GM18507 (cell line): ENCODE data around the gene NOS1AP.
"Not testable (repeated sequence)": the region's sequence is repeated elsewhere in the genome, so short reads cannot be mapped to it uniquely, and the experiment has no call there.

ENCODE experiments used
- DNase-seq: peaks from one replicate; pipeline ENCODE4 v3.0.0; 2011; ENCODE audit warnings: low read depth; ENCODE audit not compliant: insufficient read length; ENCODE audit errors: extremely low spot score
- FAIRE-seq: peaks from 2 replicates; lab custom pipeline; 2011; peaks lifted over from hg19 to GRCh38; lab: Jason Lieb, UNC

Gene NOS1AP

GRCh38 chr1:162151900-162152829 lies 82.7 kb downstream of the NOS1AP start:
- DNase-seq (no peak), FAIRE-seq (no peak)

DNA sequence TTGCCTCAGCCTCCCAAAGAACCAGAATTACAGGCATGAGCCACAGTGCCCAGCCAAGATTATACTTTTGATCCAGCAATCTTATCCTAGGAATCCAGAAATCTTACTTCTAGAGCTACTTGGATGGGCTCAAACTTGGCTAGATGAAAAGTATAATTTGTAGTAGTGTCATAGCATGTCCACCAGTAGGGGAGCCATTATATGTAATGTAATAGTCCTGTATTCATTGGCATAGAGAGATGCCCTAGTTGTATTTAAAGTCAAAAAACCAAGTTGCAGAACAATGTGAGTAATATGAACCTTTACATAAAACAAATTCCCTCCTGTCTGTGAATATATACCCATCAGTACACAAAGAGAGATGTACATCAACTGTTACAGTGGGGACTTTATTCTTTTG lies 83.9 kb downstream of the NOS1AP start:
- FAIRE-seq: no peak
- no peak for DNase-seq

DNA sequence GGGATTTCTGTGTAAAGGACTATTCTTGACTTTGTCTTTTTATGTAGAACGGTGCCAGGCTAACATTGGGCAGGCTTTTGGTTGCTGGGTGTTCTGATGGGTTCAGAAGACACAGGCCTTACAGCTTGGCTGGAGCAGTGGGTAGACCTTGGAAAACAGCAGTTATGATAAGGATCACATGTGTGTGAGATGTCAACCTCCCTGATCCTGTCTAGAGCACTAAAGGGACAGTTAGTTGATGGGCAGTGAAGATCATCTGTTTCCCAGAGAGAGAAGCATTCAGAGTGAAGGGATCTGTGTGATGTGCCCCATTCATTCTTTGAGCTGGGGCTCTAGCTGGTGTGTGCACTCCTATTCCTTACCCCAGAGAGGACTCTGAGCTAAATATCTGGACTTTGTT lies 88.0 kb downstream of the NOS1AP start:
- no peak for FAIRE-seq
- no peak for DNase-seq

DNA sequence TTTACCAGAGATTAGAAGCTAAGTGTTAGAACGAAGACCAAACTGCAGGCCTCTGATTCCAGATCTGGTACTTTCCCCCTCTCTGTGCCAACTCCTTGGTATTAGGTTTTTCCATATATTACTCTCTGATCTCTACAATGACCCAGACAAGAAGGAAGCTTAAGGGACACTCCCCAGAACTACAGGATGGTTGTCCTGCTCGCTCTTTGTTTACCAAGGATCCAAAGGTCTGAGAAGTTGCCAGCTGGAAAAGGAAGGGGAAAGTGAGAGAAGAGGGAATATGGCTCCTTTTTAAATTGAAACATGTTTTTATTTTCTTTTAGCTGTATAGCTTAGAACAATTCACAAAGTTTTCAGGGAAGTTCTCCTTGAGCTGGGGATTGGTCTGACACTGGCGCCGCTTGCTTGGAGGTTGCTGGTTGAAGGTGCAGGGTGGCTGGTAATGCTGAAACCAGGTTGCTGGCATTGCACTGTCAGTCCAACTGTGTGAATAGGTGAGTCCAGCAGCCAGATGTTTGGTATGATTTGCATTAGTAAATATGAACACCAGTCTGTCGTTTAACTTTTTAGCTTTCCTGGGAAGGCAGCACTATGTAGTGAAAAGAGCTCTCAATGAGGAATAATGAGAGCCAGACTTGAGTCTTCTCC lies 89.3 kb downstream of the NOS1AP start:
- no peak for DNase-seq
- FAIRE-seq: no peak

- DNase-seq: no peak
- no peak for FAIRE-seq
Measured at GRCh38 chr1:162159515-162159914, 90.0 kb downstream of the NOS1AP start.

DNA sequence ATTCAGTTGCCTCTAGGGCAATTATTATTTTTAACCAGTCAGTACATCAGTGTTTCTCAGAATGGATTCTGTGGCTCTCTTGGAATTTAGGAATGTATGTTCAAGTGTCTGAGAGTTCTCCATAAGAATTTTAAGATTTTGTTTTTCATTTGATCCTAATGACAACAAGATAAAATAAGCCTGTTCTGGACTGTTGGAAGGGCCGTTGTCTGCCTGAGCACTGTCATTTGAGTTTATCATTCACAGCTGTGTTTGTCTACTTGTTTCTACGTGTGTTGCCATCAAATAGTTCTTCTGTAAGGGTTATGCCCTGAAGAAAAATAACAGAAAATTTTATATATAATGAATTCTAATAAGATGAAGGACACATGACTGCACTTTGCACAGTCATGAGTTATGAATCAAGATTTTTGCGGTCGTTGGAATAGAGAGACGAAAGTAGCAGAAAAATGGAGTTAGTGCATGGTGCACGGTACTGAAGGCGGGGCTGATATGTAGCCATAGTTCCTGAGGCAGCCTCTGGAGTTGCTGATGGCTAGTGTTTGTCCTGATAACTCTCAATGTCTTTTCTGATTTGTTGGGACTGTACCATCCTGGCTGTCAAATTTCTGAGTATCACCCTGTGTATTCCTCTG lies 92.5 kb downstream of the NOS1AP start:
- FAIRE-seq (no peak), DNase-seq (no peak)

DNA sequence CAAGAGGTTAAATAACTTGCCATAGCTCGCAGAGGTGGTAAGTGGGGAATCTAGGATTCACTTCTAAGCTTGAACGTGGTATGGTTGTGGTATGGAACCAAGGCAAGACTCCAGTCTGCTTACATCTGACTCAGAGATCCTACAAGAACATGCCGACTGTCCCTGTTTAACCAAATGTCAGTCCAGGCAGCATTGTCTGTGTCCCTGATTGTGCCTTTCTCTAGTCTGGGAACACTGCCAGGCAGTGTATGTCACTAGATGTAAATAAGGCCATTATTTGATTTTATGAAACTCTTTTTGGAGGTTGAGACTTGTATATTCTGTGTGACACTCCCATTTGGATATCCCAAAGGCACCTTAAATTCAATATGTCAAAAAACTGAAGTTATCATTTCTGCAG lies 96.0 kb downstream of the NOS1AP start:
- no peak for DNase-seq
- FAIRE-seq: no peak

DNA sequence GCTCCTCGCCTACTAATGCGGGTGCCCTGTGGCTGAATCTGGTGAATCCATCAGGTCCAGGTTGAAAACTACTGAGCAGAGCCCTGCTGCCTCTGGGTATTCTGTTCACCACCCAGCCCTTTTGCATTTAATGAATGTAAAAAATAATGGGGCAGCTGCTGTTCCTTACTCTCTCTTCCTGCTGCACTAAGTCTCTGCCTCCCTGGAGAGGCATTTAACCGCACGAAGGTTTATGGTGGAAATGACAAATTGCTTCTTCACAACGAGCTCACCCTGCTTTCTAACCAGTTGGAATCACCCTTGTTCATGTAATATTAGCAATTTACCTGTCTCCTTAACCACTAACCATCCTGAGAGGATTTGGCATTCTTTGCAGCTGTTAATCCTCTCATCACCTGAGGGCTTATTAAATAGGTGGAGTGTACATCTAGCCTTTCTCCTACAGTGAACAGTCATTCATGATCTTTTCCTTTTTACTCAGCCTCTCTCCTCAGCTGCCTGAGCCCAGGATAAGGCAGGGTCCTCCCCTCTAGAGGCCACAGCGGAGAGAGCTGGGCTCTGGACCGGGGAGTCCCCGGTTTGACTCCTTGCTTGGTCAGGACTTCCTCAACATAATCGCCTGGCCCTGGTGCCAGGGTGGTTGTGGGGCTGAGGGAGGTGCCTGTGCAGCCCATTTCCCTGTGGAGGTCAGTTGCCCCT lies 97.6 kb downstream of the NOS1AP start:
- no peak for DNase-seq
- no peak for FAIRE-seq

GRCh38 chr1:162168261-162168660 lies 98.8 kb downstream of the NOS1AP start:
- no peak for FAIRE-seq

GRCh38 chr1:162169031-162169790 lies 99.7 kb downstream of the NOS1AP start:
- DNase-seq: no peak
- no peak for FAIRE-seq

More at GRCh38 chr1:162168261-162168660, 98.8 kb downstream of the NOS1AP start:
- DNase-seq: no peak

DNA sequence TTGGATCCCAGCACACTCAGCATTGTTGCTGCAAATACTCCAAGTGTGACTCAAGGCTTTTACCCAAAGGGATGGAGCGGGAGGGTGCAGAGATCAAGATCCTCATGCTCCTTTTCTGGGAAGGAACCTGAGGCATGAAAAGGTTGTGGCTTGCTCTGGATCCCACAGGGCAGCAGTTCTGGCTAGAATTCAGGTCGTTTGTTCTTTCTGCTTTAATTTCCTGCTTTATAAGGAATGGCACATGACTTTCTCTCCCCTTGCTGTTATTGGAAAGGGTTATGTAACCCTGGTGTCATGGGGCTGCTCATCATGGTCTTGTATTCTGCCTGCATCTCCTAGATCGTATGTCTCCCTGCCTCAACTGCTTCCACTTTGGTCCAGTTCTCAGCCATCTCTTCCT lies 101.6 kb downstream of the NOS1AP start:
- DNase-seq (no peak), FAIRE-seq (no peak)

- DNase-seq (no peak), FAIRE-seq (no peak)
Measured at GRCh38 chr1:162172311-162173102, 103.0 kb downstream of the NOS1AP start.

DNA sequence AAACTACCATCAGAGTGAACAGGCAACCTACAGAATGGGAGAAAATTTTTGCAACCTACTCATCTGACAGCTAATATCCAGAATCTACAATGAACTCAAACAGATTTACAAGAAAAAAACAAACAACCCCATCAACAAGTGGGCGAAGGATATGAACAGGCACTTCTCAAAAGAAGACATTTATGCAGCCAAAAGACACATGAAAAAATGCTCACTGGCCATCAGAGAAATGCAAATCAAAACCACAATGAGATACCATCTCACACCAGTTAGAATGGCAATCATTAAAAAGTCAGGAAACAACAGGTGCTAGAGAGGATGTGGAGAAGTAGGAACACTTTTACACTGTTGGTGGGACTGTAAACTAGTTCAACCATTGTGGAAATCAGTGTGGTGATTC lies 104.1 kb downstream of the NOS1AP start:
- FAIRE-seq, DNase-seq: not testable (repeated sequence)

GRCh38 chr1:162174027-162174426 lies 104.5 kb downstream of the NOS1AP start:
- DNase-seq, FAIRE-seq: not testable (repeated sequence)

DNA sequence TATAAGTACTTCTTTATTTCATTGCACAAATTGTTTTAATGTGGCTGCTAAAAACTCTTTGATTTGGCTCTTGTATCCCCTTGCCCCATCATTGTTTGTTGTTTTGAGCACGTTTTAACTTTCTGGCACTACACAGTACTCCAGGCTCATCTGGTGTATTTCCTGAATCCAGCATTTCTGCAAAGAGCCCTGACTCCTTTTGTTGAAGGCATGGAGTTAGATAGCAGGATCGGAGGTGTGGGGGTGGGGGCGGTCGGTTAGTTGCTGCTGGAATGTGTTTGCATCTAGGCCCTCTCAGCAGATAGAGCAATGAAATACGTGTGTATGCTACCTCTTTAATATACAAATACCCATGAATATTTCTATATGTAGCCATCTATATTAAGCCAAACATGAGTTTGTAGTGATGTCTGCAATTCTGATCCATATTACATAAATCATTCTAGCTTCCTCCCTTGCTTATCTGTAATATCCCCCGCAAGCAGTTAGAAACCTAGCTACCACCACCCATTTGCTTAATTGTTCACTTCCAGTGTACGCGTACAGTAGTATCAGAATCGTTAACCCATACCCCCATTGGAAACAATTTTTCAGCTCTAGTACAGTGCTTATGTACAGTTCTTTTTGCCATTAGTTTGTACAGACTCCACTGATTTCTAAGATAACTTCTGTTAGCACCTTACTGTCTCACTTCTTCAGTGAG lies 106.0 kb downstream of the NOS1AP start:
- DNase-seq (no peak), FAIRE-seq (no peak)

GRCh38 chr1:162177126-162177525 lies 107.6 kb downstream of the NOS1AP start:
- DNase-seq (no peak), FAIRE-seq (no peak)

GRCh38 chr1:162178432-162178831 lies 108.9 kb downstream of the NOS1AP start:
- no peak for DNase-seq
- FAIRE-seq: no peak

DNA sequence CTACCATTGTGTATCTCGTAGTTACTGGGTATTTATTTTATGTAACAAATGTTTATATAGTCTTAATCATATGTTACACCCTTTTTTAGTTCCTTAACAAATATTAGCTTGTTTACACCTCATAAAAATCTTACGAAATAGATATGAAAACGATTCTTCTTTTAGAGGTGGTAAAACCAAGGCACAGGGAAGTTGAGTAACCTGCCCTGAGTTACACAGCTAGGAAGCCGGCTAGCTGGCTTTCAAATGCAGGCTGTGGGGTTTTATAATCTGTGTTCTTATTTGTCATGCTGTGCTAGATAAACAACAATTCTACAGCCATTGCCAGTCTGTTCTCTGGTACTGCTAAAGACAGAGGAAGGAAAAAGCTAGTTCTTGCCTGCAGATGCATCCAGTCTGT lies 109.6 kb downstream of the NOS1AP start:
- DNase-seq (no peak), FAIRE-seq (no peak)
